Small intestine (tissue), 7 donors: ENCODE measurements around the gene C3orf52. TPM values are rescaled to one million over a fixed set of nuclear protein-coding genes. Genes with fewer than 3 reads are reported as not detected.

ENCODE experiments used
- DNase-seq, 2 donors: peaks; one replicate each; pipeline versions ENCODE4 v3.0.0 to v3.0.0-alpha.2; 2013
- FAIRE-seq: peaks from 2 replicates; lab custom pipeline; 2012; peaks lifted over from hg19 to GRCh38; lab: Jason Lieb, UNC
- H3K27ac ChIP-seq, 3 donors: one replicate each; pipeline ENCODE4 v1.5.1; 2013; ENCODE audit warnings: low read length in 2 of 3, mild to moderate bottlenecking in 2 of 3, control low read depth in 1 of 3, inconsistent platforms in 1 of 3, low read depth in 1 of 3, moderate library complexity in 1 of 3
- H3K27me3 ChIP-seq, 3 donors: one replicate each; pipeline ENCODE4 v1.6.1; 2013; ENCODE audit warnings: low read length in 3 of 3, inconsistent platforms in 1 of 3; ENCODE audit not compliant: control insufficient read depth in 3 of 3, insufficient read depth in 3 of 3
- H3K36me3 ChIP-seq, 3 donors: one replicate each; pipeline ENCODE4 v1.6.1; 2013; ENCODE audit warnings: low read length in 3 of 3, inconsistent platforms in 1 of 3, low read depth in 1 of 3, mild to moderate bottlenecking in 1 of 3, moderate library complexity in 1 of 3; ENCODE audit not compliant: control insufficient read depth in 3 of 3, insufficient read depth in 2 of 3
- H3K4me1 ChIP-seq, 3 donors: one replicate each; pipeline ENCODE4 v1.6.1; 2013; ENCODE audit warnings: low read length in 2 of 3, inconsistent platforms in 1 of 3, low read depth in 1 of 3, mild to moderate bottlenecking in 1 of 3, moderate library complexity in 1 of 3; ENCODE audit not compliant: control insufficient read depth in 3 of 3, insufficient read depth in 2 of 3
- H3K4me3 ChIP-seq, 3 donors: one replicate each; pipeline ENCODE4 v1.5.1; 2013; ENCODE audit warnings: low read length in 3 of 3, control low read depth in 1 of 3, inconsistent platforms in 1 of 3, low read depth in 1 of 3, mild to moderate bottlenecking in 1 of 3, moderate library complexity in 1 of 3
- H3K9me3 ChIP-seq, 2 donors: one replicate each; pipeline ENCODE4 v1.6.1; 2013; ENCODE audit warnings: low read depth in 1 of 2, low read length in 1 of 2; ENCODE audit not compliant: control insufficient read depth in 2 of 2, insufficient read depth in 1 of 2
- WGBS, 3 donors: extraction: QIAGEN DNeasy Blood & Tissue Kit; methylation state at CpG; one replicate each; pipeline ENCODE4 v1.1.7; 2013; 5-methylcytosine and 5-hydroxymethylcytosine counted together
- polyA plus RNA-seq, 4 donors: library from polyadenylated mRNA; stranded (reverse) in 3 of 4; unstranded in 1 of 4; fragments of 200-250 nt in 3 of 4; fragments of 120-200 nt in 1 of 4; gene quantifications; one replicate each; pipeline versions ENCODE4 v1.2.1 to v1.2.3, GENCODE V29; 2013
- donor health status: healthy with polysubstance abuse.
- donor health status: control.
- donor health status: control.
- donor health status: Bipolar disorder and iron deficiency.
- donor health status: healthy.

C3orf52 gene
- polyA plus RNA-seq, 4 donors = 3.8 to 20.1 (median 5.2) TPM

- FAIRE-seq = no peak
- peak overlapping the region in 1 of 3 donors; percentile 56 for H3K27ac ChIP-seq
Observed at GRCh38 chr3:112097378-112097777, 11.2 kb downstream of the C3orf52 start.

DNA sequence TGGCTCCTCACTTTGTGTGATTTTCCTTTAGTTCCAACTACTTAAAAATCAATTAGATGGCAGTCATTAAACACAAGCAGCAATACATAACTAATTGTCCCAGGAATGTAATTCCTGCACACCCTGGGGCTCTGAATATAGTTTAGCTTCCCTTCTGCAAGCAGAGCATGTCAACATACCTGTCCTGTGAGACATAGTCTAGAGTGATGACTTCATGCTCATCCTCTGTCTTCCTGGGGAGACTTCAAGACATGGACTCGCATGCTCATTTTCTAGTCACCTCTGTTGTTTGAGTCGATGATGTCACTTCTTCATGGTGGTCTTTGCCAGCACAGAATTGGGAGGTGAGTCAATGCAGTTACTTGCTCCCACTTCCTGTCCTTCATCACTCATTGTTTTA is 15.7 kb downstream of the C3orf52 start:
- H3K9me3 ChIP-seq = no peaks in the 10 kb centered on the region
- FAIRE-seq = no peak

More at GRCh38 chr3:112097378-112097777, 11.2 kb downstream of the C3orf52 start:
- Histone ChIP-seq H3K27me3 (peaks cover 0 to 3% (median 0%) of the 10 kb centered on the region in 3 donors), H3K36me3 (peaks cover 0 to 5% (median 0%) of the 10 kb centered on the region in 3 donors), H3K4me1 (peaks cover 0 to 17% (median 0%) of the 10 kb centered on the region in 3 donors), H3K9me3 (no peaks in the 10 kb centered on the region), H3K4me3 (no peak overlapping the region)
- WGBS, 3 donors = 15 to 25% (median 17%) methylated on average over 4 of the region's 4 CpGs
- DNase-seq = peak; percentile 91 to 92

DNA sequence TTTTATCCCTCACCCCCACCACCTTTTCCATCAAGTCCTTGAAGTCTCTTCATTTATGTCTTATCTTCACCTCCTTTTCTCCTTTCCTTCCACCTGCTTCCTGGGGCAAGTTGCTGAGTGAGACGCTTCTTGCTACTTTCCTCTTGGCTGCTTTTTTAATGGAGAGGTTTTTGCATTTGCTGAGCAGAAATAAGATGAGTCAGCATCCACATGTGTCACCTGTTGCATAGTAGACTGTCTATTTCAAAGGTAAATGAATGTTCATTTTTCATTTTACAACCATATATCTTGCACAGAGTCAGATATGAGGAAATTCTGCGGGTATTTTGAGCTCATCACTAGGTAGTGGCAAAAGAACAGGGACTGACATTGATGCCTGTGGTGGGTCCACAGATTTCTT is 18.6 kb downstream of the C3orf52 start:
- H3K4me3 ChIP-seq = no peak overlapping the region
- WGBS, 3 donors = 83 to 92% (median 86%) methylated on average over 2 of the region's 2 CpGs
- no peaks in the 10 kb centered on the region for H3K4me1 ChIP-seq
- H3K36me3 ChIP-seq = peaks cover 0 to 4% (median 2%) of the 10 kb centered on the region in 3 donors
- no peaks in the 10 kb centered on the region for H3K27me3 ChIP-seq
- DNase-seq = no peak
- no peak overlapping the region for H3K27ac ChIP-seq
- no peaks in the 10 kb centered on the region for H3K9me3 ChIP-seq
- no peak for FAIRE-seq

More for the DNA sequence above, 15.7 kb downstream of the C3orf52 start:
- H3K36me3 ChIP-seq = peaks cover 0 to 4% (median 2%) of the 10 kb centered on the region in 3 donors
- no peaks in the 10 kb centered on the region for H3K27me3 ChIP-seq
- H3K27ac ChIP-seq = no peak overlapping the region
- no peak overlapping the region for H3K4me3 ChIP-seq
- 90 to 95% (median 93%) methylated on average over 2 of the region's 2 CpGs for WGBS, 3 donors
- DNase-seq = no peak
- peaks cover 0 to 4% (median 0%) of the 10 kb centered on the region in 3 donors for H3K4me1 ChIP-seq

DNA sequence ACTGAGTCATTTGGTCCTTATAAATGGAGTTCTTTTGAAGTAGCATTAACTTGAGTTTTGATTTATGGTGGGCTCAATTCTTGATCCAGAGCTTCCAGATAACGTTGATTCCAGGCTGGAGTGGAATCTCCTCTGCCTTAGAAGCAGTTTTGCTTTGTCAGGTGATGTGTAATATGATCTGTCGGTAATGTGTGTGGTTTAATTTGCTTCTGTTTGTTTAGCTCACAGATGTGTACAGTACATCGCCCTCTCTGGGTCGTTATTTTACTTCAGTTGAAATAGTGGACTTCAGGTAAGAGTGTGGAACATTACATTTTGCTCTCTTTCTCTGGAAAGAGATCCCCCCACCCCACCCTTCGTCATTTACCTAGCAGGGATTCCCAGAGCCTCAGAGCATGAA is 23.1 kb downstream of the C3orf52 start:
- Histone ChIP-seq H3K4me1 (no peaks in the 10 kb centered on the region), H3K27me3 (no peaks in the 10 kb centered on the region), H3K36me3 (peaks cover 0 to 12% (median 2%) of the 10 kb centered on the region in 3 donors), H3K4me3 (no peak overlapping the region), H3K27ac (no peak overlapping the region), H3K9me3 (no peaks in the 10 kb centered on the region)
- WGBS, 3 donors = 57 to 64% (median 64%) methylated on average over 5 of the region's 5 CpGs
- DNase-seq = no peak
- no peak for FAIRE-seq

- 9 to 13% (median 11%) methylated on average over 3 of the region's 3 CpGs for WGBS, 3 donors
- no peak overlapping the region for H3K27ac ChIP-seq
- no peak for FAIRE-seq
- no peaks in the 10 kb centered on the region for H3K9me3 ChIP-seq
- no peak overlapping the region for H3K4me3 ChIP-seq
- no peaks in the 10 kb centered on the region for H3K4me1 ChIP-seq
- peak; percentile 68 to 74 for DNase-seq
- H3K27me3 ChIP-seq = no peaks in the 10 kb centered on the region
- peaks cover 0 to 16% (median 0%) of the 10 kb centered on the region in 3 donors for H3K36me3 ChIP-seq
Observed at GRCh38 chr3:112111785-112112402, 25.7 kb downstream of the C3orf52 start.

DNA sequence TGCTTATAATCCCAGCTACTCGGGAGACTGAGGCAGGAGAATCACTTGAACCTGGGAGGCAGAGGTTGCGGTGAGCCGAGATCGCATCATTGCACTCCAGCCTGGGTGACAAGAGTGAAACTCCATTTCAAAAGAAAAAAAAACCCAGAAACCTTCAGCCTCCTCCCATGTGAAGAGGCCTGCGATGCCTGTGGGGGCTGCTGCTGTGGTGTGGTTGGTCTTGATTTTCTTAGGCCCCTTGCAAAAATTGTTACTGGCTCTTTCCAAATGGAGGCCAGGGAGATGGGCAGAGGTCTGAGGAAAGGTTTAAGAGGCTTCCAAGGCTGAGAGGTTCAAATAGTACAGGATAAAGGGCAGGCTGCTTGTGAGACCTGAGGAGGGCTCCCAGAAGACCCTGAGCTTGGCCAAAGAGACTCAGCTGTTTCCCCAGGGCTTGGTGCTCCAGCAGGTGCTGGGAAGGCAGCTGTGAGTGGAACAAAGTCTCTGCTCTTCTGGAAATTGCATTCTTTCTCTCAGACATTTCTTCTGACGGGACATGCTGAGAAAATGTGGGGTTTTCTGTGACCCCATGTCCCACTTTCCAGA is 28.5 kb downstream of the C3orf52 start:
- H3K4me1 ChIP-seq = no peaks in the 10 kb centered on the region
- H3K27ac ChIP-seq = no peak overlapping the region
- DNase-seq (no peak), FAIRE-seq (no peak)
- 85 to 94% (median 90%) methylated on average over 6 of the region's 6 CpGs for WGBS, 3 donors
- H3K36me3 ChIP-seq = peaks cover 0 to 17% (median 0%) of the 10 kb centered on the region in 3 donors
- H3K4me3 ChIP-seq = no peak overlapping the region
- H3K9me3 ChIP-seq = no peaks in the 10 kb centered on the region
- no peaks in the 10 kb centered on the region for H3K27me3 ChIP-seq

DNA sequence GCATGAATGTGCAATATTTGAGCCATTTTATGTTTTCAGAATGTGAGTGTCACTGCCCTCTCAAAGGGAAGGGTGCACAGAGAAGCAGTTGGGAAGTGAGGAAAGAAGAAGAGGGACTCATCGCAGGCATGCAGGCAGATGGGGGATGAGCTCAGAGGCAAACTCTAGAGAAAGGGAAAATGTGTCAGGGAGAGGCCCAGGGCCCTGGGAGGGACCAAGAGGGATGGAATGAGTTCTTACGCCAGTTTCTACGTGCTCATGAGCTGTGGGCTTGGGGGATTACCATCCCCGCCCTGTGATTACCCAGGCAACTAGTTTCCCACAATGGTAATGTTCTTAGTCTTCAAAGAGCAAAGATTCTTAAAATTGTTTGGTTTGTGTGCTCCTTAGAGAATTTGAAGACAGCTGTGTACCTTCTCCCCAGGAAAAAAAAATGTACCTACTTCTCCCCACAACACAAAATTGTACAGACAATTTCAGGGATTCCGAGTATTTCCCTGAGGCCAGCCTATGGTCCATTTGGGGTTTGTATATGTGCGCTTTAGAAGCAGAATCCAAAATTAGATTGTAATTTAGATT is 29.1 kb downstream of the C3orf52 start:
- Histone ChIP-seq H3K4me1 (no peaks in the 10 kb centered on the region), H3K27me3 (no peaks in the 10 kb centered on the region), H3K36me3 (peaks cover 0 to 17% (median 0%) of the 10 kb centered on the region in 3 donors), H3K27ac (no peak overlapping the region), H3K9me3 (no peaks in the 10 kb centered on the region), H3K4me3 (no peak overlapping the region)
- WGBS, 3 donors = 84 to 94% (median 87%) methylated on average over 6 of the region's 6 CpGs
- no peak for DNase-seq
- FAIRE-seq = no peak

- Histone ChIP-seq H3K36me3 (peaks cover 0 to 15% (median 0%) of the 10 kb centered on the region in 3 donors), H3K27me3 (no peaks in the 10 kb centered on the region), H3K4me3 (no peak overlapping the region), H3K9me3 (no peaks in the 10 kb centered on the region), H3K27ac (no peak overlapping the region), H3K4me1 (no peaks in the 10 kb centered on the region)
- FAIRE-seq (no peak), DNase-seq (no peak)
- 79 to 90% (median 85%) methylated on average over 6 of the region's 6 CpGs for WGBS, 3 donors
Observed at GRCh38 chr3:112115806-112116383, 29.7 kb downstream of the C3orf52 start.
